ENCODE data around the gene SAP30L.

The SAP30L gene

DNA sequence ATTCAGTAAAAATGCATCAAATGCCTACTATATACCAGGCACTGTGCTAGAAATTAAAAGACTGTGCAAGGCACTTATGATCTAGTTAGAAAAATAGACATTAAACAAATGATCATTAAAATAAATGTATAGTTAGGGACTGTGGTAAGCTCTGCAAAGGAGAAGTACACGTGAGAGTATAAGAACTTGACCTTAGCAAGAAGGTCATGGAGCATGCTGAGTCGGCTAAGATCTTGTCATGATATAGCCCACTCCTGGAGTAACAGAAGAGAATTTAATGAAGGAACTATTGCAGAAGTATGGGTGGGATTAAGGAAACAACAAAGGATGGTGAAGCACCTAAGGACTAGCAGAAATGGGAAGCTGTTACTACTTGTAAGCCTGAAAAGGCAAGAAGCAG lies 23.5 kb upstream of the SAP30L start:
- DNase-seq: no peak

- DNase-seq: no peak
These were observed 17.6 kb upstream of the SAP30L start for GRCh38 chr5:154428208-154428607.

DNA sequence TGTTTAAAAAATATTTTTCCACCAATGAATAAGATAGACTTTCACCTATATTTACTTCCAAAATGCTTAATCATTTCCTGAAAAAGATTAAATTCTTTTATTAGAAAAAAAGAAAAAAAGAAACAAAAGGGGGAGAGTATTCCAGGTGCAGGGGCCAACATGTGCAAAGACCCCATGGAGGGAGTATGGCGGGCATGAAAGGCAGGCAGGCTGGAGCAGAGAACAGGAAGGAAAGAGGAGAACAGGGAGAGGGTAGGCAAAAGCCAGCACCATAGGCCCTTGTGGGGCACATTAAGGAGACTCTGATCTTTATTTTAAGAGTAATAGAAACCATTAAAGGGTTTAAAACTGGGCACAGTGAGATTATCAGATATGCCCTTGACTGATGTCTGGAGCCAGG lies 16.5 kb upstream of the SAP30L start:
- no peak for DNase-seq

DNA sequence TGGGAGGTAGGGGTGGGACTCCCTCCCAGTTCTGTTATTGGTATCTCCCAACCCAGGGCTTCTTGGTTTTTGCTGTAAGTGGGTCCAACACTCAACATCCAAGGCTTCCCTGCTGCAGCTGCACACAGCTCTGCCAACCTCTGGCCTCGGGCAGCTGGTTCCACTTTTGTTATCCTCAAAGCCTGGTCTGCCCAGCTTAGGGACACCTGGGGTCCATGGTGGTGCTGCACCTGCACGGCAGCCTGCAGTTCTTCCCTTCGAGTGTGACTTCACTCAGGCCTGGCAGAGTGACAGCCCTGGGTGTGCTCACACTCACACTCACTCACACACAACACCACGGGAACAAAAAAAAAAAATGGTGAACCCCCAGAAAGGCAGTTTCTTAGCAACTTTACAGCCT lies 15.3 kb upstream of the SAP30L start:
- DNase-seq: no peak

DNA sequence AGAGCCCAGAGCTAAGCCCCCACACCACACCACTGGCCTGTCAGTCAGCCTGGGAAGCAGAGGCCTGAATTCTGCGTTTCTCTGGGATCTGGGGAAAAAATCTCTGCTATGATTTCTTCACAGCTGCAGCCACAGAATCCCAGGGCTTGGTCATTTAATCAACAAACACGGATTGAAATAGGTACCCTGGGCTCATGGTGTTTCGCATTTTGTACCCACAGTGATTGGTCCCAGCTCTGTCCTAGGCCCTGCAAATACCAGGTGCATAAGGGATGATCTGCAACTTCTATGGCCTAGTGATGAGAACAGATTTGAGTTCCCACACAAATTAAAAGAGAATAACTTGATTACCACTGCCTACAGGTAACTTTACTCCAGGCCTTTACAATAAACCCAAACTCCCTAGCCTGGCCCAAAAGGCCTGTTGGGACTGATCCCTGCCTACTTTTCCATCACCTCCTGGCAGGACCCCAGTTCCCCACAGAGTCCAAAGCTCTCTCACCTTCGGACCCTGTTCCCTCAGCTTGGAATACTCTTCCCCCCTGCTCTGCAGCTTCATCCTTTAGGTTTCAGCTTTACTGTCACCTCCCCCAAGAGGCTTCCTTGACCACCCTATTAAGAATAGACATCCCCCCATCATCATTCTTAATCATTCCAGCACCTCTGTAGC lies 14.7 kb upstream of the SAP30L start:
- DNase-seq: no peak

DNA sequence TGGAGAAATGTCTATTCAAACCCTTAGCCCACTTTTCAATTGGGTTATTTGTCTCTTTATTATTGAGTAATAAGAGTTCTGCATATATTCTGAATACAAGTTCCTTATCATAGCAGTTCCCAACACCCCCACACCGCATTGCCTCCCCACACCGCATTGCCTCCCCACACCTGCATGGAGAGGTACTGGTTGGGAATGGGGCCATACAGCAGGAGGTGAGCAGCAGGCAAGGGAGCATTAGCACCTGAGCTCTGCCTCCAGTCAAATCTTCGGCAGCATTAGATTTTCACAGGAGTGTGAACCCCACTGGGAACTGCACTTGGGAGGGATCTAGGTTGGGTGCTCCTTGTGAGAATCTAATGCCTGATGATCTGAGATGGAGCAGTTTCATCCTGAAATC lies 10.6 kb upstream of the SAP30L start:
- no peak for DNase-seq

- DNase-seq: no peak
These were observed 8.4 kb upstream of the SAP30L start for GRCh38 chr5:154437281-154437965.

DNA sequence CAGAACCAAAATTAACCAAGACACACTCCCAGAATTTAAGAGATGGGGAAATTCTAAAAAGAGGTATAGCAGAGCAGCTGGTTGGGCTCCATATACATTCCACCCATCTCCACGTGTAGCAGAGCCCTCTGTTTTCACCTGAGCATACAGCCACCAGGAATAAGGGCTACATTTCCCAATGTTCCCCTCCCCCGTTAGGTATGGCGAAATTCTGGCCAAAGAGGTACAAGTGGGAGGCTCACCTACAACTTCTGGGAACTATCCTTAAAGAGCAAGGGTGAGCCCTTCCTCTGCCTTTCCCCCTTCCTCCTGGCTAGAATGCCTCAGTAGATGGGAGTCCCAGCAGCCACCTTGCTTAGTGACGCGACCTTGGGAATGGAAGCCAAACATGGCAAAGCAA lies 5.3 kb upstream of the SAP30L start:
- DNase-seq: no peak

GRCh38 chr5:154442801-154443200 lies 3.0 kb upstream of the SAP30L start:
- DNase-seq: peak; percentile 9

DNA sequence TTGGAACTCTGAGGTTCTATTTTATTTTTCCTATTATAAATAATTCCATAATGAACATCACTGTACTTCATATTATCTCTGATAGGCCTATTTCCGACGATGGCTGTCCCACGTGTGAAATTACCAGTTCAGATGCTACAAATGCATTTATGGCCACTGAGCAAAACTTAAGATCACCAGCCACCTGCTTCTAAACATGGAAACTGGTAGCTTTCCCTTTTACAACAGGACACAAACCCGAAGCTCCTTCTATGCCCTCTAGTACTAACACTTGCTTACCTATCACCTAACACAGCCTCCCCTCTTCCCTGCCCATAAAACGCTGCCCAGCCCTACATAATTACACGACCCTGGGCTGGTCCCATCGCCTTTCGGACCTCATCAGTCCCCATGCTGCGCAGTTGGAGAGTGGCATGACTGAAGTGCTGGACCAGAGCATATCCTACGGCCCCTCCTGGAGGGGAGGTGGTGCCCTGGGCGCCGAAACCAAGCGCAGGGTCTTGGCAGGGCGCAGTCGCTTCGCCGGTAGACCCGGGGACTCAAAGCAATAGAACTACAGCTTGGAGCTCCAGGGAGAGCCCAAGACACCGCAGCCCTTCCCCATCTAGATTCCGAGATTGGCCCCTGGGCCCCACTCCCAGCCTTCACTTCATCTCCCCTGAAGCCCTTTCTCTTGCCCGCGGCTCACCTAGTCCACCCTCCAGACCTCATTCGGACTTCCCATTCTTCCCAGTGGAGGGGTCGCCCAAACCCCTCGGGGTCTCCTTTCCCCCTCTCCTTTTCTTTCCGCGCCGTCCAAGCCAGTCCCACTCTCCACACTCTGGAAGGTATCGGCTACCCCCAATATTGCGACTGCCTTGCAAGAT lies 1.0 kb upstream of the SAP30L start:
- DNase-seq: peak; percentile 3

DNA sequence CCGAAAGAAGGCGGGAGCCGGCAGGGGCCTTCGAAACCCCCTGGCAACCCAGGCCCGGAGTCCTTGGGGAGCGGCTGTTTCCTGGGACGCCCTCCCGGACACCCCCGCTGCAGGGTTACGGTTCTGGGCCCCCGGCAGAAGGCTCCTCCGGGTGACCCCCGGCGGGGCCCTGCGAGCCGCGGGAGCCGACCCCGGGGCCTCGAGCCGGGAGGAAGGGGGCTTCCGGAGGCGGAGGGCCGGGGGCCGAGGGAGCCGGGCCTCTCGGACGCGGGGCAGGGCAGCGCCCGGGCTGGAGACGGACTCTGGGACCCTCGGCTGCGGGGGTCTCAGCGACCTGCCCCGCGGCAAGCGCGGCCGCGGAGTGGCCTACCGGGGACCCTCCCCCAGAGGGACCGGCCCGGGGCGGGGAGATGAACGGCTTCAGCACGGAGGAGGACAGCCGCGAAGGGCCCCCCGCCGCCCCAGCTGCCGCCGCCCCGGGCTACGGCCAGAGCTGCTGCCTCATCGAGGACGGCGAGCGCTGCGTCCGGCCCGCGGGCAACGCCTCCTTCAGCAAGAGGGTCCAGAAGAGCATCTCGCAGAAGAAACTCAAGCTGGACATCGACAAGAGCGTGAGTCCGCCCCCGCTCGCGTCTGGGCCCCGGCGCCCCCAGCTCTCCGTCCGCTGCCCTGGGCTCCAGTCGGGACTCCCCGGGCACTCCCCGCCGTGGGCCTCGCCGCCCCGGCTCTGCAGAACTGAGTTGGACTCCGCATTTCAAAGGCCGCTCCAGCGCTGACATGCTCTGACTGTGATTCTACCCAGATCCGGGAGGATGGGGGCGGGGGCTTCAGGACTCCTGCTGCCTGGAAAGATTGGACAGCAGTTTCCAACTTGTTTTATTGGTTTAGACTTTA lies 645 bp downstream of the SAP30L start:
- peak; percentile 45 for DNase-seq

DNA sequence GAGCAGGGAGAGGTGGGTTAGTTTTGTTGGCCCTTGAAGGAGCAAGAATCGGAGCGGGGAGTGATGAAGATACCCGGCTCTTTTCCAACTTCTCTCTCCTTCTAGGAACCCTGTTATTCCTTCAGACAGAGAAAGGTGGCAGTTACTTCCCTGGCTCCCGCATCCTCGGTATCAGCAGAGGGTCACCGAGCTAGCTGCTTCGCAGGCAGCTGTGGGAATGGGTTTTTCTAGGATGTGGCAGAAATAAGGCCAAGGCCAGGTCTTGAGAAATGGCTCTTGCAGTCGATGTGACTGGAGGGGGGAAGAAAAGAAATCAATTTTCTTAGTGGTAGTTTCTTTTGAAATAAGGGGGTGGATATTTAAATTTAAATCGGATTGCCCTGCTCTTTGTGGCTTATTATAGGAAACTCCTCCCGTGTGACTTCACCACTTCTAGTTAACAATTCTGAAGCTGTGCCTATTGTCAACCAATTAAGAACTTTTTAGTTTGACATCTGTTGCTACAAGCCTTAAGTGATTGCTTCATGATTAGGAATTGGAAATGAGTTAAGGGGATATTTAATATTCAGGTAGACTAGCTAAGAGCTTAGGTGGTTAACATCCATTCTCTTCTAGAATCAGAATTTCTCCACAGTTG lies 1.4 kb downstream of the SAP30L start:
- peak; percentile 43 for DNase-seq

GRCh38 chr5:154449786-154450185 lies 4.0 kb downstream of the SAP30L start:
- no peak for DNase-seq

GRCh38 chr5:154451957-154452356 lies 6.2 kb downstream of the SAP30L start:
- no peak for DNase-seq

DNA sequence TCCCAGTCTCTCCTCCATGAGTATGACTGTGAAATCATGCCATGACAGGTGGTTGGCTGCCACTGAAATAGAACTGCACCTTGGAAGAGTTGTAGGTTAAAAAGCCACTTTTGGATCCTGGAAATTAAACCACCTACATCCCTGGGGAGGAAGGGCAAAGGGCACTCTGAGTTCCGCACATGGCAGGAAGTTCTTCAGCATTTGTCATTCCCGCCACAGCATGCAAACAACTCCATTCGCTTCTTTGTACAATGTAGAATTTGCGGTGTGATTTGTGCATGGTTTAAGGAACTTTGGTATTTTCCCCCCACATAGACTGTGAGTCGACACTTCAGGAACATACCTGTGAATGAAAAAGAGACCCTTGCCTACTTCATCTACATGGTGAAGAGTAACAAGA lies 9.8 kb downstream of the SAP30L start:
- DNase-seq: no peak

- DNase-seq: no peak
These were observed 10.7 kb downstream of the SAP30L start for GRCh38 chr5:154456540-154456939.

DNA sequence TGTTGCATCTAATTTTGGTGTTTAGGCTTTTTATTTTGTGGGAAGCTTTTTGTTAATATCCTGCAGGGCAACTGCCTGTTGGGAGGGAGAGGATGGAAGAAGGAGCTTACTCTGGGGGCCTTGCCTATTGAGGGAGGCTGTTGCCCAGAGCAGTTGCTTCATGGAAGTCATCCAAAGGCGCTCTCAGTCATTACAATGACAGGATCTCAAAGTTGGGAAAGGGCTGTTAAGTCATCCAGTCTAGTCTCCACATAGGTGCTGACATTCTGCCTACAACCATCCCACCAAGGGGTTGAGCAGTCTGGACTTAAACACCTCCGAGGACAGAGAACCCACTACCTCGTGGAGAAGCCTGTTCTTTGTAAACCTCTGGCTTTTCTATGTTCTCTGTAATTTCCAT lies 13.2 kb downstream of the SAP30L start:
- DNase-seq: no peak

GRCh38 chr5:154460172-154460571 lies 14.4 kb downstream of the SAP30L start:
- no peak for DNase-seq

- DNase-seq: no peak
These were observed 15.7 kb downstream of the SAP30L start for GRCh38 chr5:154461531-154461930.

DNA sequence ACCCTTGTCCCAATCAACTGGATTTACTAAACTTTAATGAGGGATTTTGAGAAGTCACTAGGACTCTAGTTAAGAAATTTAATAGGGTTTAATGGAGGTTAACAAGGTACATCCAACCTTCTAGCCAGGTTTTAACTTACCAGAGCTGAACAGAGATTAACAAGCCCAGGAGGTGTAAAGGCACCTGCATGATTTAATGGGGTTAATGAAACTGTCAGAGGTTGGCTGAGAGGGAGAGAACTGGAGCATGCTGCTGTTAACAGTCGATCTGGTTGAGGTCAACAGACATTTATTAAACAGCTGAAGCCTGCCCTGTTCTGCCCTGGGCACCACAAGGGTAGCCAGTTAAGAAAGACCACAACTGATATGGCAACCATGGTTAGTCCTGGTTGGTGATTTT lies 18.6 kb downstream of the SAP30L start:
- no peak for DNase-seq

DNA sequence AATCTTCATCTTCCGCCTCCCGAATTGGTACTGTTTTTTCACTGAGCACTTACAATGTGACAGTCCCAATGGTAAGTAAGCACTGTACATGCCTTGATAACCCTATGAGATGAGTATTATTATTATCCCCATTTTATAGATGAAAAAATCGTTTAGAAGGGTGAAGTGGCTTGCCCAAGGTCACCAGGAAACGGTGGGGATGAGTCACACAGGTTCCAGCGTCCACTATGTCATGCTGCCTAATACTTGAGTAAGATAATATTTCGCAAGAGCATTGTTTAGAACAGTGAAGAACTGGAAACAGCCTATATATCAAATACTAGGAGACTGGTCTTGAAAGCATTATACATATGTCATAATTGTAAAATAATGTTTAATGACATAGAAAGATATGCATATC lies 19.4 kb downstream of the SAP30L start:
- DNase-seq: peak; percentile 82

DNA sequence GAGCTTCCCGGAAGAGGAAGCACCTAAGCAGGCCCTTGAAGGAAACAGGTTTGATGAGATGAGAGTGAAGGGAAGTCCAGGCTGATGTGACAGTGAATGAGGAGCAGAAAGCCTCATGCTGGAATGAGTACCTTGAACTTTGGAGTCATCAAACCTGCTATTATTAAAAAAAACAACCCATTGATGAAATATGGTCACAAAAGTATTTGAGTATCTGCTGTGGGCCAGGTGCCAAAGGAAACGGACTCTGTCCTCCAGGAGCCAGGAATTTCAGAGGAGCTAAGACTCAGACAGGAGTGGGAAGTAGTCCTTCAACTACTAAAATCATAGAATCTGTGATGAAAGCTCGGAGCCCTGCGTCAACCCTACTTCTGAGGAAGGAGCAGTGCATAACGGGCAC lies 20.4 kb downstream of the SAP30L start:
- DNase-seq: no peak
